HepG2 (cell line): Measurements from ENCODE around the gene TMEM222. TPM values are rescaled to one million over a fixed set of nuclear protein-coding genes. Genes with fewer than 3 reads are reported as not detected.

Source experiments
- ATAC-seq: fragments of 200-7000 bp; cut with Tn5 transposase; 3 replicates; pipeline ENCODE4 v1.9.1; 2020; ENCODE audit warnings: mild to moderate bottlenecking, moderate library complexity
- BruUV-seq: library from RNA; stranded (reverse); fragments of 400-500 nt; replicated peaks from 2 replicates; lab custom pipeline; 2021; lab: Mats Ljungman, UMichigan
- CTCF ChIA-PET: fragments of 300-600 bp; formaldehyde crosslinking; extraction: SDS; loops from one replicate; lab custom pipeline; 2021; ENCODE audit warnings: low total read pairs, inconsistent platforms, low intra/inter-chr PET ratio; lab: Yijun Ruan, JAX
- POLR2A ChIA-PET: fragments of 350-600 bp; sonication (Branson Sonifier 250); formaldehyde crosslinking; loops from one replicate; lab custom pipeline; 2020; ENCODE audit warnings: antibody characterized with exemption, inconsistent platforms; lab: Yijun Ruan, JAX
- DNase-seq: peaks from one replicate; pipeline ENCODE4 v3.0.0-alpha.2; 2015; ENCODE audit warnings: low spot score
- FAIRE-seq: peaks from 3 replicates; lab custom pipeline; 2011; peaks lifted over from hg19 to GRCh38; lab: Jason Lieb, UNC
- H2AFZ ChIP-seq: one replicate; pipeline ENCODE4 v1.6.1; 2011; ENCODE audit warnings: low read length, inconsistent platforms
- H3K27ac ChIP-seq: fragments of 300-600 bp; 3 replicates; pipeline ENCODE4 v1.8.0; 2011; ENCODE audit warnings: mixed run types, mild to moderate bottlenecking, mixed read lengths, low read length, inconsistent platforms; ENCODE audit not compliant: insufficient read depth; ENCODE audit errors: extremely low read length
- H3K27me3 ChIP-seq, 2 experiments: fragments of 200-600 bp in 1 of 2; 2 replicates in 1 of 2; 3 replicates in 1 of 2; pipeline versions ENCODE4 v1.6.0 to v1.8.0; 2011; ENCODE audit warnings: low read length in 2 of 2, mild to moderate bottlenecking in 2 of 2, moderate library complexity in 2 of 2, inconsistent platforms in 1 of 2; ENCODE audit not compliant: insufficient read depth in 2 of 2, control insufficient read depth in 1 of 2
- H3K36me3 ChIP-seq, 2 experiments: fragments of 200-600 bp in 1 of 2; replicated peaks in 1 of 2; 2 replicates in 1 of 2; 3 replicates in 1 of 2; pipeline versions ENCODE4 v1.5.1 to v1.8.0; 2011; ENCODE audit warnings: low read length in 2 of 2, inconsistent platforms in 1 of 2; ENCODE audit not compliant: insufficient read depth in 2 of 2, control insufficient read depth in 1 of 2
- H3K4me1 ChIP-seq: 2 replicates; pipeline ENCODE4 v1.5.1; 2012; ENCODE audit warnings: low read length, inconsistent platforms; ENCODE audit not compliant: insufficient read depth
- H3K4me2 ChIP-seq: 2 replicates; pipeline ENCODE4 v1.6.0; 2011; ENCODE audit warnings: low read depth, low read length, inconsistent platforms
- H3K4me3 ChIP-seq, 3 experiments: fragments of 200-600 bp in 1 of 3; sonication (generic), shearing (Covaris generic) in 1 of 3; replicated peaks in 1 of 3; 2 replicates each; pipeline ENCODE4 v1.5.1; 2011 to 2016; ENCODE audit warnings: low read length in 3 of 3, inconsistent platforms in 2 of 3, low read depth in 2 of 3, mild to moderate bottlenecking in 2 of 3, control low read depth in 1 of 3, mixed read lengths in 1 of 3; ENCODE audit not compliant: insufficient read depth in 1 of 3
- H3K79me2 ChIP-seq: one replicate; pipeline ENCODE4 v1.6.1; 2011; ENCODE audit warnings: low read length, inconsistent platforms; ENCODE audit not compliant: insufficient read depth
- H3K9ac ChIP-seq: 2 replicates; pipeline ENCODE4 v1.6.0; 2011; ENCODE audit warnings: mild to moderate bottlenecking, low read depth, low read length, inconsistent platforms; ENCODE audit not compliant: insufficient read depth
- H3K9me3 ChIP-seq: 2 replicates; pipeline ENCODE4 v1.5.1; 2012; ENCODE audit warnings: mild to moderate bottlenecking, low read length
- H4K20me1 ChIP-seq: 2 replicates; pipeline ENCODE4 v1.6.0; 2011; ENCODE audit warnings: inconsistent platforms, mild to moderate bottlenecking, low read length, moderate library complexity; ENCODE audit not compliant: insufficient read depth
- CBX5 ChIP-seq: sonication (generic); formaldehyde crosslinking; IDR thresholded peaks from 2 replicates; pipeline ENCODE4 v1.4.0; 2020; ENCODE audit warnings: missing genetic modification reagents, borderline replicate concordance
- ELF4 ChIP-seq: sonication (generic); formaldehyde crosslinking; IDR thresholded peaks from 2 replicates; pipeline ENCODE4 v1.5.0; 2020; ENCODE audit warnings: missing genetic modification reagents, mild to moderate bottlenecking, moderate library complexity, borderline replicate concordance
- POLR2AphosphoS2 ChIP-seq: IDR thresholded peaks from 2 replicates; pipeline ENCODE4 v1.6.1; 2011; ENCODE audit warnings: low read depth, low read length, improper control_type of control experiment
- RBM22 ChIP-seq: fragments of 200-400 bp; formaldehyde crosslinking; optimal IDR thresholded peaks from 2 replicates; pipeline ENCODE3; 2017; ENCODE audit warnings: mild to moderate bottlenecking, low read length, moderate library complexity
- TBX3 ChIP-seq: fragments of 450-650 bp; IDR thresholded peaks from 2 replicates; pipeline ENCODE4 v1.6.1; 2017; ENCODE audit warnings: antibody characterized with exemption, mild to moderate bottlenecking, inconsistent platforms, borderline replicate concordance
- ZFP82 ChIP-seq: sonication (generic); formaldehyde crosslinking; IDR thresholded peaks from 2 replicates; pipeline ENCODE4 v1.5.1; 2020; ENCODE audit warnings: mild to moderate bottlenecking, missing genetic modification reagents, borderline replicate concordance
- ZNF335 ChIP-seq: sonication (generic); formaldehyde crosslinking; IDR thresholded peaks from 2 replicates; pipeline ENCODE4 v1.4.0; 2020; ENCODE audit warnings: missing genetic modification reagents
- ZNF776 ChIP-seq: sonication (generic); formaldehyde crosslinking; IDR thresholded peaks from 2 replicates; pipeline ENCODE4 v1.4.0; 2020; ENCODE audit warnings: mild to moderate bottlenecking, missing genetic modification reagents
- WGBS: methylation state at CpG from one replicate; pipeline ENCODE4 v1.1.6; 2017; ENCODE audit warnings: low lambda C conversion rate; 5-methylcytosine and 5-hydroxymethylcytosine counted together
- in situ Hi-C: cut with HindIII; loops from 2 replicates; pipeline ENCODE4 v1.10.0; 2017; ENCODE audit warnings: low pct_unique_long_range_greater_than_20kb; ENCODE audit not compliant: extremely low pct_ligation_motif_present
- intact Hi-C: fragments of 100-400 bp; cut with micrococcal nuclease; formaldehyde crosslinking; loops from one replicate; pipeline ENCODE4 v1.10.0; 2022; ENCODE audit not compliant: unreplicated experiment
- polyA plus RNA-seq, 8 experiments: library from polyadenylated mRNA; depleted of rRNA in 3 of 8; stranded (reverse) in 7 of 8; unstranded in 1 of 8; fragments of >200 nt; fragmentation: Illumina TruSeq in 4 of 8; extraction: Trizol in 4 of 8; gene quantifications; 2 replicates each; pipeline versions ENCODE4 v1.2.1 to v1.2.3, GENCODE V29; 2011 to 2016; ENCODE audit warnings: low read depth in 4 of 8, missing spikeins in 1 of 8, mixed read lengths in 1 of 8; ENCODE audit not compliant: insufficient read depth in 1 of 8
- total RNA-seq, 5 experiments: library from RNA; depleted of rRNA; stranded (reverse); fragments of >200 nt; fragmentation: Illumina TruSeq; extraction: Trizol; gene quantifications; 2 replicates each; pipeline ENCODE4 v1.2.3, GENCODE V29; 2016; ENCODE audit warnings: low read depth in 1 of 5
- TF ChIP-seq, protein P1 (sequence below): sonication (generic); formaldehyde crosslinking; IDR thresholded peaks from 2 replicates; pipeline ENCODE4 v1.8.0; 2022; ENCODE audit warnings: missing genetic modification reagents, mild to moderate bottlenecking, borderline replicate concordance

TMEM222 gene
- total and polyA plus RNA-seq, 2 of the 13 experiments (the other 11 are each of a cell fraction or from before 2014, with no cell fraction given), result 22.7 to 29.6 TPM

GRCh38 chr1:27338751-27339150 lies 16.8 kb downstream of the TMEM222 start:
- in situ Hi-C loops (no loop called here), intact Hi-C loops (no loop called here)
- no TSS peak for BruUV-seq
- Histone ChIP-seq H3K36me3 (peaks cover 15 to 20% of the 10 kb centered on the region in 2 experiments; a peak in 4 of 5 replicates), H3K4me3 (no peak overlapping the region), H3K9ac (no peak overlapping the region), H3K4me2 (no peak overlapping the region), H2AFZ (no peak overlapping the region), H3K27ac (no peak overlapping the region), H3K4me1 (peaks cover 16% of the 10 kb centered on the region)
- no peak for DNase-seq
- CTCF ChIA-PET, result no interaction called here
- 98% methylated on average over 5 of the region's 6 CpGs for WGBS
- POLR2A ChIA-PET, result no interaction called here
- ATAC-seq, result no peak
- no peak for TF ChIP-seq ZNF335 (CRISPR knock-in tag)
- no peak for TF ChIP-seq ZNF776
- TF ChIP-seq TBX3, result no peak
- TF ChIP-seq, protein P1, sequence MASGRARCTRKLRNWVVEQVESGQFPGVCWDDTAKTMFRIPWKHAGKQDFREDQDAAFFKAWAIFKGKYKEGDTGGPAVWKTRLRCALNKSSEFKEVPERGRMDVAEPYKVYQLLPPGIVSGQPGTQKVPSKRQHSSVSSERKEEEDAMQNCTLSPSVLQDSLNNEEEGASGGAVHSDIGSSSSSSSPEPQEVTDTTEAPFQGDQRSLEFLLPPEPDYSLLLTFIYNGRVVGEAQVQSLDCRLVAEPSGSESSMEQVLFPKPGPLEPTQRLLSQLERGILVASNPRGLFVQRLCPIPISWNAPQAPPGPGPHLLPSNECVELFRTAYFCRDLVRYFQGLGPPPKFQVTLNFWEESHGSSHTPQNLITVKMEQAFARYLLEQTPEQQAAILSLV (CRISPR knock-in tag), result no peak
- no peak for TF ChIP-seq CBX5 (CRISPR knock-in tag)
- no peak for TF ChIP-seq ZFP82 (CRISPR knock-in tag)
- no peak for TF ChIP-seq RBM22
- TF ChIP-seq POLR2AphosphoS2, result no peak
- no peak for TF ChIP-seq ELF4 (CRISPR knock-in tag)
- TF ChIP-seq, all 625 proteins: peak for 0
- Histone ChIP-seq H3K9me3 (no peaks in the 10 kb centered on the region), H4K20me1 (no peaks in the 10 kb centered on the region), H3K27me3 (no peaks in the 10 kb centered on the region; a peak in 1 of 5 replicates), H3K79me2 (no peaks in the 10 kb centered on the region)
- FAIRE-seq, result no peak
